Sciatic nerve (tissue), 2 donors: ENCODE results near the gene ADPRHL1. TPM values are rescaled to one million over a fixed set of nuclear protein-coding genes. Genes with fewer than 3 reads are reported as not detected.

Experiments used
- ATAC-seq: fragments of 200-7000 bp; cut with Tn5 transposase; one replicate; pipeline ENCODE4 v1.9.1; 2020; ENCODE audit warnings: mild to moderate bottlenecking, moderate library complexity
- DNase-seq: peaks from one replicate; pipeline ENCODE4 v3.0.0-alpha.2; 2020; ENCODE audit warnings: low spot score
- intact Hi-C: fragments of 100-400 bp; cut with DNase I; formaldehyde crosslinking; loops from one replicate; pipeline ENCODE4 v1.14.2; 2022
- total RNA-seq: library from RNA; stranded (reverse); fragmentation: NEBNext Ultra II Directional; extraction: Animal tissue kit (Norgen Biotek cat#: 25700); gene quantifications from one replicate; pipeline ENCODE4 v1.2.1, GENCODE V29; 2021
- donor health status: DM: no; HTN: no; CAD: no.
- donor health status: DM: no; HTN: no; CAD: no.

The ADPRHL1 gene
- 14.5 TPM for total RNA-seq

DNA sequence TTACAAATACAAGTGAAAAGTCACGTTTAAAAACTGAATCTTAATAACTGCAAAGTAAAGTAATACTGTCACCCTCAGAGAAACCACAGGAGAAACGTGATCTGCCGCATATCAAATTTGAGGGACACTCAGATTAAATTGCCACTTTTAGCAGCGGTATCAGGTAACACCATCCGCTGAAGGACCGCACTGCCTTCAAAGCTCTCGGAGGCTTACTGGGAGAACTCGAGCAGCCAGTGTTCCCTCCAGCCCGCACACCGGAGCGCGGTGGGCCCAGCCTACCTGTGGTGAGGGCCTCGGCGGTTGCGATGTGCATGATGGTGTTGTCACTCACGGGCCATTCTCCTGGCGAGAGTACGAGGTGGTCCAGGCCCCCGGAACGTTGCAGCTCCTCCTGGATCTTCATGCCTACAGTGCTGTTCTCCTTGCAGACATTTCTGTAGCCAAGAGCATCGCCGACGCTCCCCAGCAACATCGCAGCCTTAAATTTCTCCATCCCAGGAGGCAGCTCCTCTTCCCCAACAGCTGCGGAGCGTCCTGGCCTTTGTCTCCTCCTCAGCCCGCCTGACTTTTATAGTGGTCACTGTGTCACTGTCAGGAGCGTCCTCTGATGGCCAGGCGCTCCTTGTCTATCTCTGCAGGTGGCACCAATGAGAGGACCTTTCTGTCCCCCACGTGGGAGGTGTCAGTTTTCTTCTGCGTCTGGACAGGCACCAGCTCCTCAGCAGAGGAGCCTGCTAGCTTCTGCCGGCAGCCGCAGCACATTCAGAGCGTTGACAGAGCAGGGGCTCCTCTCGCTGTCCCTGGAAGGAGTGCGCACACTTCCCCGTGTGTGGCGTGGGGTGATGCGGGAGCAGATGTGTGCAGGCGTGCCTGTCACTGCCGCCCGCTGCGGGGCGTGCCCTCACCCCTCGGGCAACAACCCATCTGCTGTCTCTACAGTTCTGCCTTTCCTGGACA, at the start of gene ADPRHL1:
Gene ADPRHL1 (minus strand): TSS at position 547 of the 960 bp plus-strand sequence. CDS start 51 bp downstream, at position 496.
- ATAC-seq (peak; percentile 12), DNase-seq (peak; percentile 42)
- intact Hi-C loops, result no loop called here

DNA sequence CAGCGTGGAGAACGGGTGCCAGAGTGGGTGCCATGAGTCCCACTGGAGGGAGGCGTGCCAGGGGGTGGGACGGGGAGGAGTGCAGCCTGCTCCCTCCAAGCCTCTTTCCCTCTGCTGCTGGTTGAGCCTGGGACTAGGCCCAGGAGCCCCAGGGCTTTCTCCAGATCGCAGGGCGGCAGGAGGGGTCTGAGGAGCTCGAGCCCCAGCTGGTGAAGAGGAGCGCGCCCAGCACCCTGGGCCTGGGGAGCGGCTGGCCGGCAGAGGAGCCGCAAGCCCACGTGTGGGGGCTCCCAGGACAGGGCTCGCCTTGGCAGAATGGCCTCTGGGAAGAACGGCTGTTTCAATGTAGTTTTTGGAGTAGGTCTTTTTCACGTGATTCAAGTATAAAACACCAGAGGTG, 49.4 kb upstream of the ADPRHL1 start:
- DNase-seq (peak; percentile 35), ATAC-seq (no peak)
- intact Hi-C loops, result no loop called here

DNA sequence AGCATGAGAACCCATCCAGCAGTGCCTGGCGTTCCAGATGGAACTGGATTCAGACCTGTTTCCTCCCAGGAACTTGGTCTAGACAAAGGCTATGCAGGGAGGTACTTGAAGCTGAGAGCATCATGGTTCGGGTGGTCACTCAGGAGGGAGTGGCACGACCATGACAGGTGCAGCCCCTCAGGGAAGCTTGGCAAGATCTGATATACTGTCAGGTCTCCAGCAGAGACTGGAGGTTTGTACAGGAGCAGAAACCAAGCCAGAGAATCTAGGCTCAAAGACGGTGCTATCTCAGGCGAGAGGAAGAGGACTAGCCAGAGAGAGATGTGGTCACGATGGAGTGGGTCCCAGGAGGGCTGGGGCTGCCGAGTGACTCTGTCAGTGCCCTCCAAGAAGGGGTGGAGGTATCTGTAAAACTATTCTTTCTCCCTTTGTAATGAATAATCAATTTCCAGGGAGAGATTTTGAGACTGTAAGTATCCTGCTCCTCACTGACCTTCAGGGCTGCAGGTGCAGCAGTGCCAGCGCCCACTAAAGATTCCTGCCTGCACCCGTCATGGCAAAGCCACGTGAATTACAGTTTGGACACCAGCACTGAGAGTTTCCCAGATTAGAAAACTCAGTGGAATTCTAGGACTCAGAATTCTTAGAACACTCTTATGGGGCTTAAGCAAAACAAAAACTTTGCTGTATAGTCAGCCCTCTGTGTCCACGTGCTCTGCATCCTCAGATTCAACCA, 47.4 kb upstream of the ADPRHL1 start:
- DNase-seq, result no peak
- intact Hi-C loops, result no loop called here
- ATAC-seq, result no peak

DNA sequence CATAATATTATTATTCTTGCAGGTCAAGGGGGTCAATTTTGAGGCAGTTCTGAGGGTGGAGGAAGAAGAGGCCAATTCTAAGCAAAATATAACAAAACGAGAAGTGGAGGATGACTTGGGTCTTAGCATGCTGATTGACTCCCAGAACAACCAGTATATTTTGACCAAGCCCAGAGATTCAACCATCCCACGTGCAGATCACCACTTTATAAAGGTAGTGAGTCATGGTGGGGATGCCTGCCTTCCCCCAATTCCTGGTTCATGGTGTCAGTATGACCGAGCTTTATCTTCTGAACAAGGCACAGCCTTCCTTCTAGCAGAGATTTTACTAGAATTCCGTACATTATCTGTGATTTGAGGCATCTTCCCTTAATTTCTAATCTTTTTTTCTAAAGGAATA, 46.6 kb upstream of the ADPRHL1 start:
- ATAC-seq, result no peak
- no peak for DNase-seq
- intact Hi-C loops, result no loop called here

DNA sequence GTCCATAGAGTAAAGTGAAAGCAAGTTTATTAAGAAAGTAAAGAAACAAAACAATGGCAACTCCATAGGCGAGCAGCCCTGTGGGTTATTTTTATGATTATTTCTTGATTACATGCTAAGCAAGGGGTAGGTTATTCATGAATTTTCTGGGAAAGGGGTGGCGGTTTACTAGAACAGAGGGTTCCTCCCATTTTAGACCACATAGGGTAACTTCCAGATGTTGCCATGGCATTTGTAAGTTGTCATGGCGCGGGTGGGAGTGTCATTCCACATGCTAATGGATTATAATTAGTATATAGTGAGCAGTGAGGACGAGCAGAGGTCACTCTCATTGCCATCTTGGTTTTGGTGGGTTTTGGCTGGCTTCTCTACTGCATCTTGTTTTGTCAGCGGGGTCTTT, 45.6 kb upstream of the ADPRHL1 start:
- ATAC-seq, result no peak
- intact Hi-C loops, result no loop called here
- DNase-seq, result no peak

DNA sequence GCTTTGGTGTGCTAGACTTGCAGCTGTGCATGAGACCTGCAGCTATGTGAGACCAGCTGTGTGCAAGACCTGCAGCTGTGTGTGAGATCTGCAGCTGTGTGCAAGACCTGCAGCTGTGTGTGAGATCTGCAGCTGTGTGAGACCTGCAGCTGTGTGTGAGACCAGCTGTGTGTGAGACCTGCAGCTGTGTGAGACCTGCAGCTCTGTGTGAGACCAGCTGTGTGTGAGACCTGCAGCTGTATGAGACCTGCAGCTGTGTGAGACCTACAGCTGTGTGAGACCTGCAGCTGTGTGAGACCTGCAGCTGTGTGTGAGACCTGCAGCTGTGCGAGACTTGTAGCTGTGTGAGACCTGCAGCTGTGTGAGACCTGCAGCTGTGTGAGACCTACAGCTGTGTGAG, 43.9 kb upstream of the ADPRHL1 start:
- ATAC-seq (no peak), DNase-seq (no peak)
- intact Hi-C loops, result no loop called here

DNA sequence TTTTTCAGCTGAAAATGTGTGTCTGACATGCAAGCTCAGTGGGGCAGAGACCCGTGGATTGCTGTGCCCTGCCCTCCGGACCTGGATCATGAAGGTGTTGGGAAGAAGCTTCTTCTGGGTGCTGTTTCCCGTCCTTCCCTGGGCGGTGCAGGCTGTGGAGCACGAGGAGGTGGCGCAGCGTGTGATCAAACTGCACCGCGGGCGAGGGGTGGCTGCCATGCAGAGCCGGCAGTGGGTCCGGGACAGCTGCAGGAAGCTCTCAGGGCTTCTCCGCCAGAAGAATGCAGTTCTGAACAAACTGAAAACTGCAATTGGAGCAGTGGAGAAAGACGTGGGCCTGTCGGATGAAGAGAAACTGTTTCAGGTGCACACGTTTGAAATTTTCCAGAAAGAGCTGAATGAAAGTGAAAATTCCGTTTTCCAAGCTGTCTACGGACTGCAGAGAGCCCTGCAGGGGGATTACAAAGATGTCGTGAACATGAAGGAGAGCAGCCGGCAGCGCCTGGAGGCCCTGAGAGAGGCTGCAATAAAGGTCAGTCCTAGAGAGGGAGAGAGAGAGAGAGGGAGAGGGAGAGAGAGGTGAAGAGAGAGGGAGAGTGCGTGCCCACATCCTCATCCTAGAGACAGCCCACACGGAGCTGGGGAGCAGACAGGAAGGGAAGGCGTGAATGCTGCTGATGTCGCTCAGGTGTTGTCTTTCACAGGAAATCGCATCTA, 42.4 kb upstream of the ADPRHL1 start:
- intact Hi-C loops, result no loop called here
- ATAC-seq (no peak), DNase-seq (no peak)

DNA sequence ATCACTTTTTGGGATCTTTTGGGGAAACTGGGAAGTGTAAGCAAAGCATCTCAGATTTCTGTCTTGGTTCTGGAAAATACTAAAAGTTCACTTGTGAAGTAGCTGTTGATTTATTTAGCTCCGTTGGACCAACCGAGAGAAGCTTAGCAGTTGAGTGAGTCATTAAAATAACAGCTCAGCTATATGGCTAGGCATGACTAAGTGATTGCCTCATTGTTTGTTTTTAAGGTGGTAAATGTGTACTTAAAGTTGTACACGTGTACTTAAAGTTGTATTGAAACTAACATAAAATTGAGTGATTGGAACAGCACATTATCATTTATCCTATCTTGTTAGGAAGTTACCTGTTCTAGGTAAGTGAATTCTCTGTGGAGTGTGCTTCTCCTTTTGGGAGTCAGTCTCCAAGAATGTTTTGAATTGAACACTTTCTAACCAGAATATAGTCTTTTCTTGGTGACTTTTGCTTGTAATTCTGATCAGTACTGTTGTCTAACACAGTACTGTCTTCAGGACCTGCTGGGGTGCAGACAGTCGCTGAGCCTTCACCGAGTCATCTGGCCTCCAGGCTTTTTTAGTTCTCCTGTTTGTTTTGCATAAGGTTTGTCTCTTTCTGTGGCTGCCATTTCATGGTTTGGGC, 40.1 kb upstream of the ADPRHL1 start:
- no peak for ATAC-seq
- no peak for DNase-seq
- intact Hi-C loops, result no loop called here

DNA sequence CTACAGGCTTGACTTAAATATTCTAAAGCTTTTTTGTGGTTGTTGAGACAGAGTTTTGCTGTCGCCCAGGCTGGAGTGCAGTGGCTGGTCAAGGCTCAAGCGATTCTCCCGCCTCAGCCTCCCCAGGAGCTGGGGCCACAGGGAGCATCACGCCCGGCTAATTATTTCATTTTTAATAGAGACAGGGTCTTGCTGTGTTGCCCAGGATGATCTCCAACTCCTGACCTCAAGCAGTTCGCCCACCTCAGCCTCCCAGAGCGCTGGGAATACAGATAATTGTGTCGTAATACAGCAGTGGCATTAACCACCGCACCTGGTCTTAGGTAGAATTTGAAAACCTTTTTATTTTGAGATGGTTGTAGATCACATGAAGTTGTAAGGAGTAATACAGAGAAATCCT, 38.7 kb upstream of the ADPRHL1 start:
- ATAC-seq (no peak), DNase-seq (no peak)
- intact Hi-C loops, result no loop called here

DNA sequence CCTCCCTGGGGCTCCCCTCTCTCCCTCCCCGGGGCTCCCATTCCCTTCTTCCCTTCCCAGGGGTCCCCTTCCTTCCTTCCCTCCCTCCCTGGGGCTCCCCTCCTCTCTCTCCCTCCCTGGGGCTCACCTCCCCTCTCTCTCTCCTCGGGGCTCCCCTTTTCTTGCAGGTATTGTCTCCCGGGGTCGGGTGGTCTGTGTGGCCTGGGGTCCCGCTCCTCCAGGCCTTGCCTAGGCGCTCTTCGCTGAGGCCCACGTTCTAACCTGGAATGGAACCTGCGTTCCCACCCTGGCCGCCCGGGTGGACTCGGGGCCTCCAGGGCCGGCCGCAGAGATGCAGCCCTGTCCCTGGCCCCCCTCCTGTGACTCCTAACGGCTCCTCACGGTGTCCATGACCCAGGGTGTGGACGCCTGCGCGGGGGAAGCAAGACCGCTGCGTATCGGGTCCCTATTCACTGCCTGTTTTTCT, 38.2 kb upstream of the ADPRHL1 start:
- DNase-seq (no peak), ATAC-seq (peak; percentile 43)
- intact Hi-C loops, result no loop called here

DNA sequence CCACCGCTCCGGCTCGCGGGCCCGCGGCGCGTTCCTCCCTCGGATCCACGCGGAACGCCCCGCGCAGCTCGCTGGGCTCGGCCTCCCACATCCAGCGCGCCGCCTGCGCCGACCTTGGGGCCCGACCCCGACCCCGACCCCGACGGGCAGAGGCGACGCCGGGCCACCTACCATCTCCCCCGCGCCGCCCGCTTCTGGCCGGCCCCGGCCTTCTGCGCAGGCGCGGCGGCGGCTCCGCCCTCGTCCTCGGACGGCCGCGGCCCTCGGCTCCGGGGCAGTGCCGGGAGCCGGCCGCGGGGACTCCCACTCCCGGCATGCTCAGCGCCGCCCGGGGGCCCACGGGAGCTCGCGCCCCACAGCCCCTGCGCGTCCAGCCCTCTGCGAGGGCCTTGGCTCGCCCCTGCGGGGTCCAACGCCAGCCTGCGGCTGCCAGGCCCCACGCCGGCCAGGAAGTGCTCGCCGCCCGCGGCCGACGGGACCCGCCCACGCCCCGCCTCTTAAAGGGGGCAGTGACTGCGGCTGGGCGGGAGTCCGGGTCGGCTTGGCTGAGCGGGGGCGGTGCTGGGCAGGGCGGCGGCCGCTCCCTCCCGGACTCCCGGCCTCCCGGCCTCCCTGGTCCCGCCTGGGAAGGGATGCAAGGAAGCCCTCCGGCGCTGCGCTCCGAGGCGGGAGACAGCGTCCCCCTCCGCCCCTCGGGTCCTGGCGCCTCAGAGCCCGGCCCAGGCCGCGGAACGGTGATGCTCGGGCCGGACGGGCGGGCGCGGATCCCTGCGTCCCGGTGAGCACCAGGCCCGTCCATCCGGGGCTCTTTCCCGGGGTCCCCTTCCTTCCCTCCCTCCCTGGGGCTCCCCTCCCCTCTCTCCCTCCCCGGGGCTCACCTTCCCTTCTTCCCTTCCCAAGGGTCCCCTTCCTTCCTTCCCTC, 37.5 kb upstream of the ADPRHL1 start, which contains the start of gene DCUN1D2:
Gene DCUN1D2 (minus strand): TSS at position 216 of the 922 bp plus-strand sequence. CDS start 42 bp downstream, at position 174.
- ATAC-seq (peak; percentile 98), DNase-seq (peak; percentile 96)
- intact Hi-C loops, result no loop called here

DNA sequence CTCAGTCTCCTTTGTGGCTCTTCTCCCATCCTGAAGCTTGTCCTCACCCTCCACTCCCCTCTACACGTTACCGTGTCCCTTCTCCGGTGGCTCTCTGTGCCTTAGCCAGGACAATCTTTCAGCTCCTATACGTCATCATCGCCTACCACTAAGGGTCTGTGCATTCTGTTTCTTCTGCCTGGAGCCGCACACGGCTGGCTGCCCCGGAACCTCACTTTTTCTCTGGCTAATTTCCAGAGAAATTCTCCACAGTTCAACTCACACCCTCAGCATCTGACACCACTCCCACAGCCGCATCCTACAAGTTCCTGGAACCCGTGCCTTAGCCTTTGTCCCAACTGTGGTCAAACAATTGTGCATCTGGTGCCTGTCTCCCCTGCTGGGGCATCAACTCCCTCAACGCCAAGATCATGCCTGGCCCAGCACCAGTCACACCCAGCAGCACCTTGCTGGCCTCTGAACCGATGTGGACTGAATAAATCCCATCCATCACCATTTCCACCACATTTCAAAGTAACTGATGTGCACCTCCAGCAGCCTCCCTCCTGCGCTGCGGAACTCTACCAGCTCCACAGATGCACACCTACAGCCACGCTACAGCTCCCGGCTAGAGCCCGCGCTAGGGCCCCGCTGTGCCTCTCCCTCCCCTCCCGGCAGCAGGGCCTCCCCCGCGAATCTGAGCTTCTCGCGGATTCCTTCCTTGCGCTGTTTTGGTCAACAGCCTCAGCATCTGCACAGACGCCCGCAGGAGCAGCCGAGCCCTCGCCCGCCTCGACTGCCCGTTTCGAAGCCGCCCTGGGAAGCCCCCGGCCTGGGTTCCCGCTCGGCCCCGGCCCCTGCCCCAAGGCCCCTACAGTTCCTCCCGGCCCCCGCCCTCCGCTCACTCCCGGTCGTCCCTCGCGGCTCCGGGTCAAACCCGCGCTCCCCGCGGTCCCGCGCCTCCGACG, 36.5 kb upstream of the ADPRHL1 start:
- ATAC-seq (peak; percentile 8), DNase-seq (peak; percentile 76)
- intact Hi-C loops, result no loop called here

DNA sequence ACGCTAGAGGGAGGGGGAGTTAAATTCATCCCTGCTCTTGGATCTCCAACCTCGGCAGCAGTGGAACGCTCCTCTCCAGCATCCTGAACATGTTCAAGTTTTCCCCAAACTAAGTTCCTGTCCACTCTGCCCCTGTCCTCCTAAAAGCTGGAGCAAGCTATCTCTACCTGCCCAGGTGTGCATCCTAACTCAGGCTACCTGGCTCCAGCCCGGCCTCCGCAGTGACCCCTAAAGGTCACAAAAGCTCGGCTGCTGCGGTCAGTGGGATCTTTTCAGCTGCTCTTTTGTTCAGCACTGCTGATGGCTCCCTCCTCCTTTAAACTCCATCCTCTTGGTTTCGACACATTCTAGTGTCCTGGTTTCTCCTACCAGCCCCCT, 35.9 kb upstream of the ADPRHL1 start:
- DNase-seq (no peak), ATAC-seq (no peak)
- intact Hi-C loops, result no loop called here

DNA sequence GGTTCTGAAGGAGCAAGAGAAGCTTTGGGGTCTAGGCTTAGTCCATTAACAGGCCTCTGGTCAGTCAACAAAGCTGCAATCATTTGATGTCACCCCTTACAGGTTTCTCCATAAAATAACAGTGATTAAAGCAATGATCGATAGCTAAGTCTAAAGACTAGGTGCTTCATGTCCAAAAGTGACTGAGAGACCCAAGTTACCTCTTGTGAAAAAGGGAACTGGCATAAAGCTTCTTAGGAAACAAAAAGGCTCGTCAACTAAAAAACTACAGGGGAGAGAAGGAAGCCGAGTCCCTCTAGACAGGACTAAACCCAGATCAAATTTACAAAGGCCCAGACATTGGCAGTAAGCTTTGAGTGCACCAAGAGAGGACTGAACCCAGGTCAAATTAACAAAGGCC, 35.0 kb upstream of the ADPRHL1 start:
- no peak for ATAC-seq
- intact Hi-C loops, result no loop called here
- DNase-seq, result no peak

DNA sequence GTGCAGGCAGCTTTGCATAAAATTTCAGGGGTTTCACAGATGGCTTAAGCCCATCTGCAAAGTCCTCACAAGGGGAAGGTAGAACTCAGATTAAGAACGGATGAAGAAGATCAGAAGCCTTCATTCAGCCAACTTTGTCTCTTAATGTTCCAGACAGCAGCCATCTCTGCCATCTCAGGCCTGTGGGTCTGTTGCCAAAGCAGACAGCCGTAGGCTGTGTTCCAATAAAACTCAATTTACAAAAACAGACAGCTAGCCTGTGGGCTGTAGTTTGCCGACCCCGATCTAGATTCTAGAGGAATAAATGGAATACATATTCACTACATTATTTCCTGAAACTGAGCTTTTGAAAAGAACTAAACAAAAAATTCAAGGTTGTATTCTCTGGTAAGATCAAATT, 33.4 kb upstream of the ADPRHL1 start:
- intact Hi-C loops, result no loop called here
- no peak for DNase-seq

DNA sequence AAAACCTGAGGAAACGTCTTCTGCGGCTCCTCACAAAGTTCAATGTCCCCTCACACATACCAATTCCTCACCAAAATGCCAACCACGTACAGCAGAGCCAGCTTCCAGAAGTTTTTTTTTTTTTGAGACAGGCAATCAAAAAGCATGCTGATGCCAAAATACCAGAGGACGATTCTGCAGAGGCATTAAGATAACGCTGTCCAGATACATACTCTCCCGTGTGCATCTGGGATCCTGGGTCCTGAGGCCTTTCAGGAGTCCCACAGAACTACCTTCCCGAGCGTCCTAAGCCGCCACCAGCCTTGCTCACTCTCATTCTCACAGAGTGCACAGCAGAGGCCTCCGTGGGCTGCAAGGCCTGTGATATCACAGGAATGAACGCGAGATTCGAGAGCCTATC, 32.3 kb upstream of the ADPRHL1 start:
- DNase-seq, result no peak
- ATAC-seq, result no peak
- intact Hi-C loops, result no loop called here

More for the DNA sequence above, 33.4 kb upstream of the ADPRHL1 start:
- no peak for ATAC-seq
